SK-N-SH (cell line): ENCODE measurements around the gene MACROD2. TPM values are rescaled to one million over a fixed set of nuclear protein-coding genes. Genes with fewer than 3 reads are reported as not detected.

Source experiments
- CTCF ChIA-PET: fragments of 300-600, 350-600 bp; formaldehyde crosslinking; extraction: SDS; loops from one replicate; lab custom pipeline; 2021; lab: Yijun Ruan, JAX
- POLR2A ChIA-PET: fragments of 350-600 bp; sonication (Branson Sonifier 250); formaldehyde crosslinking; extraction: SDS; loops from one replicate; lab custom pipeline; 2020; ENCODE audit warnings: antibody characterized with exemption, inconsistent platforms; lab: Yijun Ruan, JAX
- DNase-seq: peaks from one replicate; pipeline ENCODE4 v3.0.0; 2012
- H2AFZ ChIP-seq: fragments of 200-600 bp; sonication (generic); 2 replicates; pipeline ENCODE4 v1.8.1; 2016; ENCODE audit warnings: antibody characterized with exemption, mild to moderate bottlenecking, low read depth
- H3F3A ChIP-seq: fragments of 200-600 bp; sonication (generic); replicated peaks from 2 replicates; pipeline ENCODE3; 2016; ENCODE audit warnings: antibody characterized with exemption, mild to moderate bottlenecking; ENCODE audit not compliant: insufficient read depth
- H3K27ac ChIP-seq, 2 experiments: fragments of 200-500 bp in 1 of 2; fragments of 200-600 bp in 1 of 2; sonication (Bioruptor generic) in 1 of 2; sonication (generic), shearing (Covaris generic) in 1 of 2; 2 replicates each; pipeline versions ENCODE4 v1.5.1 to v1.6.1; 2014 to 2016; ENCODE audit warnings: low read depth in 2 of 2, inconsistent platforms in 1 of 2, low read length in 1 of 2, mild to moderate bottlenecking in 1 of 2, mixed read lengths in 1 of 2
- H3K27me3 ChIP-seq: fragments of 200-600 bp; sonication (generic), shearing (Covaris generic); 2 replicates; pipeline ENCODE4 v1.6.1; 2016; ENCODE audit warnings: mixed run types; ENCODE audit not compliant: insufficient read depth
- H3K36me3 ChIP-seq, 2 experiments: fragments of 200-500 bp in 1 of 2; fragments of 200-600 bp in 1 of 2; sonication (Bioruptor generic) in 1 of 2; sonication (generic) in 1 of 2; replicated peaks in 1 of 2; 2 replicates each; pipeline versions ENCODE3 to v1.5.1; 2014 to 2016; ENCODE audit warnings: low read length in 1 of 2, mild to moderate bottlenecking in 1 of 2; ENCODE audit not compliant: insufficient read depth in 2 of 2, control insufficient read depth in 1 of 2
- H3K4me1 ChIP-seq, 2 experiments: fragments of 200-500 bp in 1 of 2; fragments of 200-600 bp in 1 of 2; sonication (Bioruptor generic) in 1 of 2; sonication (generic), shearing (Covaris generic) in 1 of 2; 2 replicates each; pipeline versions ENCODE4 v1.5.1 to v1.6.1; 2014 to 2016; ENCODE audit warnings: low read depth in 1 of 2, low read length in 1 of 2, mixed run types in 1 of 2; ENCODE audit not compliant: insufficient read depth in 2 of 2, control insufficient read depth in 1 of 2
- H3K4me2 ChIP-seq: fragments of 200-600 bp; sonication (generic), shearing (Covaris generic); 2 replicates; pipeline ENCODE4 v1.6.1; 2017; ENCODE audit warnings: mixed run types
- H3K4me3 ChIP-seq, 2 experiments: fragments of 200-500 bp in 1 of 2; fragments of 200-600 bp in 1 of 2; sonication (Bioruptor generic) in 1 of 2; sonication (generic), shearing (Covaris generic) in 1 of 2; 2 replicates each; pipeline versions ENCODE4 v1.5.1 to v1.8.1; 2014 to 2016; ENCODE audit warnings: low read depth in 2 of 2, inconsistent platforms in 1 of 2, low read length in 1 of 2, mild to moderate bottlenecking in 1 of 2, mixed read lengths in 1 of 2, moderate library complexity in 1 of 2
- H3K79me2 ChIP-seq: fragments of 200-600 bp; sonication (generic); 2 replicates; pipeline ENCODE4 v1.8.1; 2017; ENCODE audit warnings: mild to moderate bottlenecking; ENCODE audit not compliant: insufficient read depth
- H3K9ac ChIP-seq: fragments of 200-600 bp; sonication (generic); 2 replicates; pipeline ENCODE4 v1.6.1; 2017; ENCODE audit warnings: mixed run types
- H3K9me2 ChIP-seq: fragments of 200-600 bp; sonication (generic); 2 replicates; pipeline ENCODE4 v1.6.1; 2017; ENCODE audit warnings: mixed run types
- H3K9me3 ChIP-seq: fragments of 200-600 bp; sonication (generic); 2 replicates; pipeline ENCODE4 v1.6.1; 2017; ENCODE audit warnings: mixed run types, mild to moderate bottlenecking, moderate library complexity
- H4K20me1 ChIP-seq: fragments of 200-600 bp; sonication (generic); 2 replicates; pipeline ENCODE4 v1.6.1; 2017; ENCODE audit warnings: mild to moderate bottlenecking, mixed run types; ENCODE audit not compliant: insufficient read depth
- FOSL2 ChIP-seq: IDR thresholded peaks from 2 replicates; pipeline ENCODE4 v1.4.0; 2012; ENCODE audit warnings: low read depth, mild to moderate bottlenecking, moderate library complexity, borderline replicate concordance
- FOXJ3 ChIP-seq: sonication (generic); formaldehyde crosslinking; IDR thresholded peaks from 2 replicates; pipeline ENCODE4 v1.5.1; 2020; ENCODE audit warnings: mild to moderate bottlenecking, missing genetic modification reagents
- GATA2 ChIP-seq: sonication (generic); formaldehyde crosslinking; IDR thresholded peaks from 2 replicates; pipeline ENCODE4 v1.5.0; 2020; ENCODE audit warnings: mild to moderate bottlenecking, missing genetic modification reagents
- MXI1 ChIP-seq: IDR thresholded peaks from 2 replicates; pipeline ENCODE4 v1.6.1; 2012; ENCODE audit warnings: mild to moderate bottlenecking, low read depth, low read length, improper control_type of control experiment
- NFIC ChIP-seq: IDR thresholded peaks from 2 replicates; pipeline ENCODE4 v1.4.0; 2012; ENCODE audit warnings: borderline replicate concordance
- SIN3A ChIP-seq: IDR thresholded peaks from 2 replicates; pipeline ENCODE4 v1.6.1; 2012; ENCODE audit warnings: low read depth, mild to moderate bottlenecking, low read length, moderate library complexity, borderline replicate concordance
- SMC3 ChIP-seq: IDR thresholded peaks from 2 replicates; pipeline ENCODE4 v1.6.1; 2012; ENCODE audit warnings: low read depth, low read length, improper control_type of control experiment
- TEAD4 ChIP-seq: IDR thresholded peaks from 2 replicates; pipeline ENCODE4 v1.4.0; 2012; ENCODE audit warnings: mild to moderate bottlenecking, borderline replicate concordance; ENCODE audit not compliant: insufficient read depth
- YY1 ChIP-seq: IDR thresholded peaks from 2 replicates; pipeline ENCODE4 v1.4.0; 2012; ENCODE audit warnings: low read depth, mild to moderate bottlenecking
- WGBS: methylation state at CpG from one replicate; pipeline ENCODE4 v1.1.6; 2017; ENCODE audit warnings: low lambda C conversion rate; 5-methylcytosine and 5-hydroxymethylcytosine counted together
- polyA plus RNA-seq, 3 experiments: library from polyadenylated mRNA; depleted of rRNA; stranded (reverse); fragments of >200 nt; gene quantifications; 2 replicates each; pipeline ENCODE4 v1.2.3, GENCODE V29; 2012
- TF ChIP-seq, protein P1 (sequence below): fragments of 150-350 bp; IDR thresholded peaks from 2 replicates; pipeline ENCODE4 v1.6.1; 2016; ENCODE audit warnings: mild to moderate bottlenecking, low read depth, low read length
- TF ChIP-seq, protein P2 (sequence below): IDR thresholded peaks from 2 replicates; pipeline ENCODE4 v1.4.0; 2012; ENCODE audit warnings: low read depth, borderline replicate concordance
- TF ChIP-seq, protein P3 (sequence below): fragments of 150-350 bp; IDR thresholded peaks from 2 replicates; pipeline ENCODE4 v1.6.1; 2017; ENCODE audit warnings: antibody characterized with exemption, low read length, low read depth, borderline replicate concordance
- TF ChIP-seq, protein P4 (sequence below): IDR thresholded peaks from 2 replicates; pipeline ENCODE4 v1.4.0; 2012; ENCODE audit warnings: low read depth
- TF ChIP-seq, protein P5 (sequence below): IDR thresholded peaks from 2 replicates; pipeline ENCODE4 v1.4.0; 2012; ENCODE audit warnings: low read depth, borderline replicate concordance

MACROD2 gene
- polyA plus RNA-seq, 1 of the 3 experiments (the other 2 are of a cell fraction): 0.33 TPM

DNA sequence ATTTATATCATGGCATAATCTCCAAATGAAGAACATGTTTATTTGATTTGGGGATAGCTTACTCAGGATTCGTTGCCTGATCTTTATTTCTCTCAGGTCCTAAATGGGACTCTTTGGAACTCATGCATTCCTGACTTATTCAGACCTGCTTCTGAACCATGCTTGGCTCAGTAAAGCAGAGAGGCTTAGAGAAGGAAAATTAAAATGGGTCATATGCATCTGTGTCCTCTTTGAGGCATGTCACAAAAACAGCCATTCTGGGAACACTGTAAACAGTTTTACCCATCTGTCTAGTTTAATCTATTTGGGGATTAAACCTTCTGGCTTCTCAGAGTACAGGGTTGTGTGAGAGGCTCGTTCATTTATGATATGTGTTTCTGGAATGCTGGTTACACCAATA, 1560.6 kb downstream of the MACROD2 start:
- H2AFZ ChIP-seq: no peak overlapping the region
- DNase-seq: peak; percentile 25
- no peak overlapping the region for H3K9ac ChIP-seq
- H3K9me3 ChIP-seq: no peaks in the 10 kb centered on the region
- no peaks in the 10 kb centered on the region for H3F3A ChIP-seq
- H4K20me1 ChIP-seq: no peaks in the 10 kb centered on the region
- no peaks in the 10 kb centered on the region; a peak in 2 of 4 replicates for H3K4me1 ChIP-seq
- no peak overlapping the region for H3K27ac ChIP-seq
- H3K4me3 ChIP-seq: no peak overlapping the region
- no peaks in the 10 kb centered on the region for H3K27me3 ChIP-seq
- H3K36me3 ChIP-seq: no peaks in the 10 kb centered on the region
- TF ChIP-seq GATA2 (CRISPR knock-in tag) (0 out of 2 replicates have a peak, but pooled peaks have one; percentile 8), NFIC (no peak), YY1 (no peak)
- POLR2A ChIA-PET: no interaction called here
- no peak overlapping the region for H3K4me2 ChIP-seq
- H3K79me2 ChIP-seq: no peaks in the 10 kb centered on the region
- 4% methylated on average over 2 of the region's 2 CpGs for WGBS
- H3K9me2 ChIP-seq: no peaks in the 10 kb centered on the region
- CTCF ChIA-PET: interaction anchor here (1.0 kb wide), 1 partner anchor 10 kb away, joined by 3 read pairs; no protein-coding TSS in a partner anchor

DNA sequence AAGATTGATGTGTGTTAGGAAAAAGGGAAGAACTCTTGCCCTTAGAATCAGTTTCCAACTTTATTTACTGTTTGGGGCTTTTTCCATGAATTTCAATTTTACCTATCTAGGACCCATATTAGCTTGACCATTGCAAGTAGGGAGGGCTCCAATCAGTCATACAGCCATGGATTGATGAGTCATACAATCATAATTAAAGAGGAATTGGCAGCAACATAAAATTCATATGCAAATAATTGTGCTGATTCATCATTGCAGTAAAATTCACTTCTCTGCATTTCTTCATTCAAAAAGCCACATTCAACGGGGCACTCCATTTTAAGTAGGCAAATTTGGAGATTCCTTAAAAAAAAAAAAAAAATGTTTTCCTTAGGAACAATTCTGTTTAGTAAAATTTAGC, 1561.6 kb downstream of the MACROD2 start:
- H3K4me3 ChIP-seq: no peak overlapping the region
- peaks cover 0 to under 1% of the 10 kb centered on the region in 2 experiments; a peak in 2 of 4 replicates for H3K4me1 ChIP-seq
- H3K27me3 ChIP-seq: no peaks in the 10 kb centered on the region
- WGBS: 22% methylated on average over 1 of the region's 1 CpG
- CTCF ChIA-PET: interaction anchor here (1.0 kb wide), 1 partner anchor 10 kb away, joined by 3 read pairs; no protein-coding TSS in a partner anchor
- H3K27ac ChIP-seq: no peak overlapping the region
- H3K9ac ChIP-seq: no peak overlapping the region
- no peaks in the 10 kb centered on the region for H4K20me1 ChIP-seq
- H3K4me2 ChIP-seq: no peak overlapping the region
- no peaks in the 10 kb centered on the region for H3K79me2 ChIP-seq
- H2AFZ ChIP-seq: no peak overlapping the region
- DNase-seq: no peak
- no peaks in the 10 kb centered on the region for H3K9me3 ChIP-seq
- H3F3A ChIP-seq: no peaks in the 10 kb centered on the region
- no peaks in the 10 kb centered on the region for H3K9me2 ChIP-seq
- POLR2A ChIA-PET: no interaction called here
- no peaks in the 10 kb centered on the region for H3K36me3 ChIP-seq
- TF ChIP-seq GATA2 (CRISPR knock-in tag) (no peak), FOXJ3 (CRISPR knock-in tag) (no peak), TEAD4 (no peak), MXI1 (no peak), FOSL2 (no peak), SMC3 (no peak), SIN3A (no peak)
- TF ChIP-seq, protein P1, sequence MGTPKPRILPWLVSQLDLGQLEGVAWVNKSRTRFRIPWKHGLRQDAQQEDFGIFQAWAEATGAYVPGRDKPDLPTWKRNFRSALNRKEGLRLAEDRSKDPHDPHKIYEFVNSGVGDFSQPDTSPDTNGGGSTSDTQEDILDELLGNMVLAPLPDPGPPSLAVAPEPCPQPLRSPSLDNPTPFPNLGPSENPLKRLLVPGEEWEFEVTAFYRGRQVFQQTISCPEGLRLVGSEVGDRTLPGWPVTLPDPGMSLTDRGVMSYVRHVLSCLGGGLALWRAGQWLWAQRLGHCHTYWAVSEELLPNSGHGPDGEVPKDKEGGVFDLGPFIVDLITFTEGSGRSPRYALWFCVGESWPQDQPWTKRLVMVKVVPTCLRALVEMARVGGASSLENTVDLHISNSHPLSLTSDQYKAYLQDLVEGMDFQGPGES: no peak
- TF ChIP-seq, protein P2, sequence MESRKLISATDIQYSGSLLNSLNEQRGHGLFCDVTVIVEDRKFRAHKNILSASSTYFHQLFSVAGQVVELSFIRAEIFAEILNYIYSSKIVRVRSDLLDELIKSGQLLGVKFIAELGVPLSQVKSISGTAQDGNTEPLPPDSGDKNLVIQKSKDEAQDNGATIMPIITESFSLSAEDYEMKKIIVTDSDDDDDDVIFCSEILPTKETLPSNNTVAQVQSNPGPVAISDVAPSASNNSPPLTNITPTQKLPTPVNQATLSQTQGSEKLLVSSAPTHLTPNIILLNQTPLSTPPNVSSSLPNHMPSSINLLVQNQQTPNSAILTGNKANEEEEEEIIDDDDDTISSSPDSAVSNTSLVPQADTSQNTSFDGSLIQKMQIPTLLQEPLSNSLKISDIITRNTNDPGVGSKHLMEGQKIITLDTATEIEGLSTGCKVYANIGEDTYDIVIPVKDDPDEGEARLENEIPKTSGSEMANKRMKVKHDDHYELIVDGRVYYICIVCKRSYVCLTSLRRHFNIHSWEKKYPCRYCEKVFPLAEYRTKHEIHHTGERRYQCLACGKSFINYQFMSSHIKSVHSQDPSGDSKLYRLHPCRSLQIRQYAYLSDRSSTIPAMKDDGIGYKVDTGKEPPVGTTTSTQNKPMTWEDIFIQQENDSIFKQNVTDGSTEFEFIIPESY: no peak
- TF ChIP-seq, protein P3, sequence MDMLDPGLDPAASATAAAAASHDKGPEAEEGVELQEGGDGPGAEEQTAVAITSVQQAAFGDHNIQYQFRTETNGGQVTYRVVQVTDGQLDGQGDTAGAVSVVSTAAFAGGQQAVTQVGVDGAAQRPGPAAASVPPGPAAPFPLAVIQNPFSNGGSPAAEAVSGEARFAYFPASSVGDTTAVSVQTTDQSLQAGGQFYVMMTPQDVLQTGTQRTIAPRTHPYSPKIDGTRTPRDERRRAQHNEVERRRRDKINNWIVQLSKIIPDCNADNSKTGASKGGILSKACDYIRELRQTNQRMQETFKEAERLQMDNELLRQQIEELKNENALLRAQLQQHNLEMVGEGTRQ: no peak
- TF ChIP-seq, protein P4, sequence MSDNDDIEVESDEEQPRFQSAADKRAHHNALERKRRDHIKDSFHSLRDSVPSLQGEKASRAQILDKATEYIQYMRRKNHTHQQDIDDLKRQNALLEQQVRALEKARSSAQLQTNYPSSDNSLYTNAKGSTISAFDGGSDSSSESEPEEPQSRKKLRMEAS: no peak
- TF ChIP-seq, protein P5, sequence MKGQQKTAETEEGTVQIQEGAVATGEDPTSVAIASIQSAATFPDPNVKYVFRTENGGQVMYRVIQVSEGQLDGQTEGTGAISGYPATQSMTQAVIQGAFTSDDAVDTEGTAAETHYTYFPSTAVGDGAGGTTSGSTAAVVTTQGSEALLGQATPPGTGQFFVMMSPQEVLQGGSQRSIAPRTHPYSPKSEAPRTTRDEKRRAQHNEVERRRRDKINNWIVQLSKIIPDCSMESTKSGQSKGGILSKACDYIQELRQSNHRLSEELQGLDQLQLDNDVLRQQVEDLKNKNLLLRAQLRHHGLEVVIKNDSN: no peak
